Adrenal gland (tissue), 19 donors: ENCODE measurements around the gene DCX. TPM values are rescaled to one million over a fixed set of nuclear protein-coding genes. Genes with fewer than 3 reads are reported as not detected.

Source experiments
- DNase-seq, 7 donors: peaks; one replicate each; pipeline ENCODE4 v3.0.0-alpha.2; 2019 to 2020
- H3K27ac ChIP-seq, 5 donors: fragments of 200-600 bp; sonication (generic) in 4 of 5; 1 replicate in 3 of 5; 2 replicates in 2 of 5; pipeline versions ENCODE4 v1.5.1 to v1.8.0; 2016 to 2020; ENCODE audit warnings: mild to moderate bottlenecking in 1 of 5
- H3K27me3 ChIP-seq: fragments of 200-600 bp; 2 replicates; pipeline ENCODE4 v1.8.0; 2021
- H3K36me3 ChIP-seq, 2 donors: fragments of 200-600 bp; replicated peaks in 1 of 2; 1 replicate in 1 of 2; 2 replicates in 1 of 2; pipeline versions ENCODE4 v1.5.1 to v1.8.0; 2018 to 2022
- H3K4me1 ChIP-seq, 2 donors: fragments of 200-600 bp; replicated peaks in 1 of 2; 1 replicate in 1 of 2; 2 replicates in 1 of 2; pipeline versions ENCODE4 v1.5.1 to v1.8.0; 2018 to 2021
- H3K4me3 ChIP-seq, 4 donors: fragments of 200-600 bp; sonication (generic) in 3 of 4; one replicate each; pipeline ENCODE4 v1.5.1; 2016 to 2018
- H3K9me3 ChIP-seq, 3 donors: fragments of 200-600 bp; sonication (generic) in 1 of 3; replicated peaks in 1 of 3; 1 replicate in 2 of 3; 2 replicates in 1 of 3; pipeline versions ENCODE4 v1.5.1 to v1.8.0; 2016 to 2021
- CTCF ChIP-seq, 6 experiments: fragments of 450-650 bp in 4 of 6; fragments of 200-600 bp in 2 of 6; sonication (generic) in 1 of 6; IDR thresholded peaks; 1 replicate in 5 of 6; 2 replicates in 1 of 6; pipeline versions ENCODE4 v1.5.1 to v1.8.0; 2016 to 2021; ENCODE audit warnings: antibody characterized with exemption in 6 of 6, mild to moderate bottlenecking in 2 of 6, moderate library complexity in 1 of 6
- POLR2A ChIP-seq, 2 donors: fragments of 450-650 bp; IDR thresholded peaks; one replicate each; pipeline ENCODE4 v1.6.1; 2017; ENCODE audit warnings: antibody characterized with exemption in 2 of 2, mild to moderate bottlenecking in 2 of 2, moderate library complexity in 1 of 2
- WGBS, 4 donors: extraction: QIAGEN DNeasy Blood & Tissue Kit in 2 of 4; methylation state at CpG; one replicate each; pipeline versions ENCODE4 v1.1.5 to v1.1.7; 2013 to 2017; 5-methylcytosine and 5-hydroxymethylcytosine counted together
- intact Hi-C, 2 donors: fragments of 100-400 bp; cut with DNase I; formaldehyde crosslinking; loops; one replicate each; pipeline versions ENCODE4 v1.14.1 to v1.15.0; 2022 to 2023
- long read RNA-seq, 10 donors: library from polyadenylated mRNA in 3 of 10; unstranded in 2 of 10; stranded (forward) in 1 of 10; transcript quantifications; one replicate each; pipeline ENCODE4 v2.0.0 and lab custom pipeline, GENCODE V29; 2021 to 2026
- polyA plus RNA-seq, 3 donors: library from polyadenylated mRNA; stranded (reverse); fragments of 200-250 nt in 2 of 3; fragments of 350-450 nt in 1 of 3; fragmentation: Illumina TruSeq in 1 of 3; extraction: RNeasy Lipid Tissue Mini Kit (QIAGEN cat#74804) in 1 of 3; gene quantifications; one replicate each; pipeline ENCODE4 v1.2.3, GENCODE V29; 2013 to 2014
- total RNA-seq, 9 donors: library from RNA; depleted of rRNA in 4 of 9; stranded (reverse); fragments of >200 nt in 4 of 9; fragments of 120-200 nt in 1 of 9; fragmentation: NEBNext Ultra II Directional in 1 of 9; extraction: Animal tissue kit (Norgen Biotek cat#: 25700) in 1 of 9; gene quantifications; one replicate each; pipeline versions ENCODE4 v1.1.0 to v1.2.4, GENCODE V29; 2013 to 2023
- donor health status: healthy with polysubstance abuse.
- donor health status: Bipolar disorder and iron deficiency.
- donor health status: DM: yes; HTN: yes; CAD: no.
- donor health status: DM: no; HTN: no; CAD: no.
- donor health status: DM: no; HTN: no; CAD: no.
- donor health status: DM: yes; HTN: yes; CAD: no.

The DCX gene
- total RNA-seq, result 1 to 10 TPM in 1 of 9 donors, under 1 TPM in 3, not detected in 5; 0.04 to 2.9 (median 0.63) TPM
- under 1 TPM; 0.07 to 0.24 (median 0.08) TPM for polyA plus RNA-seq
- long read RNA-seq, donor 1, result 0 reads
- long read RNA-seq, donor 2, result 0 reads
- long read RNA-seq, donor 3, result 0 reads
- long read RNA-seq, donor 4, result 0 reads
- long read RNA-seq, donor 5, result 0 reads
- long read RNA-seq, donor 6, result 0 reads
- long read RNA-seq, donor 7, result 0 reads
- long read RNA-seq, donor 8, result 0 reads
- long read RNA-seq, donor 9, result 0 reads
- long read RNA-seq, donor 10, result 0 reads

- whole genome bisulfite sequencing, 4 donors, result 5 to 10% (median 7%) methylated on average over 3 of the region's 3 CpGs
- intact Hi-C loops, result no loop called here
- H3K27ac ChIP-seq, result no peak within 1 kb of the TSS
Measured at GRCh38 chrX:111411983-111412382, at the start of gene DCX. Gene DCX (minus strand): TSS chrX:111412192. CDS start chrX:111410398, 1,794 bp downstream.

GRCh38 chrX:111460607-111461006 is 48.6 kb upstream of the DCX start:
- H3K36me3 ChIP-seq, result no peaks in the 10 kb centered on the region
- H3K9me3 ChIP-seq, result no peaks in the 10 kb centered on the region
- intact Hi-C loops, result no loop called here
- no peak for TF ChIP-seq CTCF (IDR thresholded peaks at IDR 0.05)
- no peak for TF ChIP-seq POLR2A (IDR thresholded peaks at IDR 0.05)
- H3K27me3 ChIP-seq, result peaks cover 15% of the 10 kb centered on the region
- no peak for DNase-seq
- H3K27ac ChIP-seq, result no peak overlapping the region
- H3K4me1 ChIP-seq, result no peaks in the 10 kb centered on the region
- no peak overlapping the region for H3K4me3 ChIP-seq

More at GRCh38 chrX:111411983-111412382, at the start of gene DCX:
- Histone ChIP-seq H3K4me3 (no peak within 1 kb of the TSS), H3K9me3 (no peaks in the 10 kb centered on the region), H3K27me3 (peaks cover 33% of the 10 kb centered on the region), H3K4me1 (no peaks in the 10 kb centered on the region), H3K36me3 (no peaks in the 10 kb centered on the region)
- no peak for DNase-seq
- TF ChIP-seq CTCF (IDR thresholded peaks at IDR 0.05) (no peak), POLR2A (IDR thresholded peaks at IDR 0.05) (no peak)

GRCh38 chrX:111447298-111447697 is 35.3 kb upstream of the DCX start:
- 28 to 37% (median 33%) methylated on average over 3 of the region's 3 CpGs for WGBS, 4 donors
- H3K36me3 ChIP-seq, result no peaks in the 10 kb centered on the region
- no peaks in the 10 kb centered on the region for H3K9me3 ChIP-seq
- H3K27ac ChIP-seq, result no peak overlapping the region
- TF ChIP-seq CTCF (IDR thresholded peaks at IDR 0.05), result peak in 1 of 6 experiments; percentile 7
- TF ChIP-seq POLR2A (IDR thresholded peaks at IDR 0.05), result no peak
- H3K4me3 ChIP-seq, result no peak overlapping the region
- H3K4me1 ChIP-seq, result no peaks in the 10 kb centered on the region
- intact Hi-C loops, result no loop called here
- peak in 1 of 7 donors; percentile 52 for DNase-seq
- peaks cover 31% of the 10 kb centered on the region for H3K27me3 ChIP-seq

GRCh38 chrX:111445485-111445884 is 33.5 kb upstream of the DCX start:
- intact Hi-C loops, result no loop called here
- Histone ChIP-seq H3K27ac (no peak overlapping the region), H3K4me1 (no peaks in the 10 kb centered on the region), H3K27me3 (peaks cover 31% of the 10 kb centered on the region), H3K36me3 (no peaks in the 10 kb centered on the region), H3K4me3 (no peak overlapping the region), H3K9me3 (no peaks in the 10 kb centered on the region)
- TF ChIP-seq CTCF (IDR thresholded peaks at IDR 0.05) (peak; percentile 28 to 72 (median 37)), POLR2A (IDR thresholded peaks at IDR 0.05) (no peak)
- DNase-seq, result no peak
- 20 to 30% (median 27%) methylated on average over 3 of the region's 3 CpGs for WGBS, 4 donors
